Gastroesophageal sphincter (tissue), 4 donors: Measurements from ENCODE around the gene RASL12. TPM values are rescaled to one million over a fixed set of nuclear protein-coding genes. Genes with fewer than 3 reads are reported as not detected.
"Not testable (repeated sequence)": the region's sequence is repeated elsewhere in the genome, so short reads cannot be mapped to it uniquely, and the experiment has no call there.

ENCODE experiments used
- ATAC-seq: fragments of 150-250 bp; one replicate; pipeline ENCODE4 v1.9.1; 2016; ENCODE audit warnings: mild to moderate bottlenecking, moderate library complexity
- H3K27ac ChIP-seq, 4 donors: fragments of 200-600 bp; sonication (generic) in 3 of 4; 1 replicate in 3 of 4; 2 replicates in 1 of 4; pipeline ENCODE4 v1.5.1; 2016 to 2019
- H3K27me3 ChIP-seq: fragments of 200-600 bp; sonication (generic); one replicate; pipeline ENCODE4 v1.5.1; 2019
- H3K36me3 ChIP-seq, 2 donors: fragments of 200-600 bp; sonication (generic); one replicate each; pipeline ENCODE4 v1.5.1; 2019; ENCODE audit warnings: control low read depth in 1 of 2
- H3K4me1 ChIP-seq, 3 donors: fragments of 200-600 bp; sonication (generic); 1 replicate in 2 of 3; 2 replicates in 1 of 3; pipeline ENCODE4 v1.5.1; 2016 to 2019; ENCODE audit warnings: control low read depth in 2 of 3
- H3K4me3 ChIP-seq, 2 donors: fragments of 200-600 bp; sonication (generic); one replicate each; pipeline ENCODE4 v1.5.1; 2019; ENCODE audit warnings: mild to moderate bottlenecking in 1 of 2, moderate library complexity in 1 of 2
- H3K9me3 ChIP-seq, 3 donors: fragments of 200-600 bp; sonication (generic); one replicate each; pipeline ENCODE4 v1.5.1; 2017 to 2019; ENCODE audit warnings: control low read depth in 2 of 3
- EP300 ChIP-seq: sonication (generic); formaldehyde crosslinking; IDR thresholded peaks from one replicate; pipeline ENCODE4 v1.6.1; 2017; ENCODE audit warnings: antibody characterized with exemption, mild to moderate bottlenecking
- POLR2A ChIP-seq, 2 donors: fragments of 450-650 bp; IDR thresholded peaks; one replicate each; pipeline ENCODE4 v1.6.1; 2017; ENCODE audit warnings: antibody characterized with exemption in 2 of 2, mild to moderate bottlenecking in 2 of 2, moderate library complexity in 1 of 2
- POLR2AphosphoS5 ChIP-seq: sonication (generic); formaldehyde crosslinking; IDR thresholded peaks from one replicate; pipeline ENCODE4 v1.6.1; 2017; ENCODE audit warnings: antibody characterized with exemption
- WGBS, 2 donors: methylation state at CpG; one replicate each; pipeline ENCODE4 v1.1.5; 2018; ENCODE audit warnings: low coverage in 1 of 2; 5-methylcytosine and 5-hydroxymethylcytosine counted together
- total RNA-seq, 4 donors: library from RNA; depleted of rRNA; stranded (reverse); fragments of >200 nt; gene quantifications; one replicate each; pipeline ENCODE4 v1.1.0, GENCODE V29; 2016
- TF ChIP-seq, protein P1 (sequence below), 4 experiments: fragments of 200-600 bp in 2 of 4; fragments of 450-650 bp in 2 of 4; sonication (generic) in 1 of 4; IDR thresholded peaks; one replicate each; pipeline ENCODE4 v1.5.1; 2017 to 2019; ENCODE audit warnings: antibody characterized with exemption in 4 of 4, mild to moderate bottlenecking in 2 of 4, moderate library complexity in 2 of 4

RASL12 gene
- total RNA-seq, 4 donors from 2014 or later: 43.2 to 244 (median 179) TPM

DNA sequence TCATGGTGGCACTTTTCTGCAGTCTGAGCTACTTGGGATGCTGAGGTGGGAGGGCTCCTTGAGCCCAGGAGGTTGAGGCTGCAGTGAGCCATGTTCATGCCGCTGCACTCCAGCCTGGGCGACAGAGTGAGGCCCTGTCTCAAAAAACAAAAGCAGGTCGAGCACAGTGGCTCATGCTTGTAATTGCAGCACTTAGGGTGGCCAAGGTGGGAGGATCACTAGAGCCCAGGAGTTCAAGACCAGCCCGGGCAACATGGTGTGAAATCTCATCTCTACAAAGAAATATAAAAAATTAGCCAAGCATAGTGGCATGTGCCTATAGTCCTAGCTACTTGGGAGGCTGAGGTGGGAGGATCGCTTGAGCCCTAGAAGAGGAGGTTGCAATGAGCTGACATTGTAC, 37.2 kb upstream of the RASL12 start:
- WGBS, 2 donors: 86 to 100% methylated on average over 1 to 5 of the region's 5 CpGs
- no peak for TF ChIP-seq POLR2AphosphoS5
- no peak for TF ChIP-seq POLR2A (IDR thresholded peaks at IDR 0.05)
- TF ChIP-seq EP300: no peak
- TF ChIP-seq, protein P1, sequence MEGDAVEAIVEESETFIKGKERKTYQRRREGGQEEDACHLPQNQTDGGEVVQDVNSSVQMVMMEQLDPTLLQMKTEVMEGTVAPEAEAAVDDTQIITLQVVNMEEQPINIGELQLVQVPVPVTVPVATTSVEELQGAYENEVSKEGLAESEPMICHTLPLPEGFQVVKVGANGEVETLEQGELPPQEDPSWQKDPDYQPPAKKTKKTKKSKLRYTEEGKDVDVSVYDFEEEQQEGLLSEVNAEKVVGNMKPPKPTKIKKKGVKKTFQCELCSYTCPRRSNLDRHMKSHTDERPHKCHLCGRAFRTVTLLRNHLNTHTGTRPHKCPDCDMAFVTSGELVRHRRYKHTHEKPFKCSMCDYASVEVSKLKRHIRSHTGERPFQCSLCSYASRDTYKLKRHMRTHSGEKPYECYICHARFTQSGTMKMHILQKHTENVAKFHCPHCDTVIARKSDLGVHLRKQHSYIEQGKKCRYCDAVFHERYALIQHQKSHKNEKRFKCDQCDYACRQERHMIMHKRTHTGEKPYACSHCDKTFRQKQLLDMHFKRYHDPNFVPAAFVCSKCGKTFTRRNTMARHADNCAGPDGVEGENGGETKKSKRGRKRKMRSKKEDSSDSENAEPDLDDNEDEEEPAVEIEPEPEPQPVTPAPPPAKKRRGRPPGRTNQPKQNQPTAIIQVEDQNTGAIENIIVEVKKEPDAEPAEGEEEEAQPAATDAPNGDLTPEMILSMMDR (IDR thresholded peaks at IDR 0.05): no peak
- H3K9me3 ChIP-seq: no peaks in the 10 kb centered on the region
- no peak overlapping the region for H3K27ac ChIP-seq
- H3K4me1 ChIP-seq: peaks cover 0 to 18% (median 6%) of the 10 kb centered on the region in 3 donors
- peaks cover 0 to 68% of the 10 kb centered on the region in 2 donors for H3K36me3 ChIP-seq
- H3K27me3 ChIP-seq: no peaks in the 10 kb centered on the region
- ATAC-seq: no peak
- H3K4me3 ChIP-seq: no peak overlapping the region

DNA sequence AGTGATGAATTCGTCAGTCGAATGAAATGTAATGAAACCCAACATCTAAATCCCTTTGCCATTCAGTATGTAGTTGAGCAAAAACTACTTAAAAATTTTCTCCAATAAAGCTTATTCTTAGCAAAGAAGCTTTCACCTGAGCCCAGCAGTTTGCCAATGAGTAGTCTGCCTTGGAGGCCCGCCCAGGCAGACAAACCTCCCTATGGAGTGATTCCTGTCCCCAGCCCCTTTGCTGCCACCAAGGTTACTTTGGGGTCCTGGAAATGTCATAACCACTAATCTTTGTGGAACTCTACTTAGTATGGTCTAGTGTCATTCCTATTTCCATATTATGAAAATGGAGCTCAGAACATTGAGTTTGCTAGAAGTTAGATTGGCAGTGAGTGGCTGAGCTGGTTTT, 35.1 kb upstream of the RASL12 start:
- no peak for TF ChIP-seq POLR2A (IDR thresholded peaks at IDR 0.05)
- TF ChIP-seq, protein P1 (IDR thresholded peaks at IDR 0.05): no peak
- TF ChIP-seq POLR2AphosphoS5: no peak
- no peak for TF ChIP-seq EP300
- WGBS, 2 donors: 87 to 91% methylated on average over 3 of the region's 3 CpGs
- ATAC-seq: no peak

DNA sequence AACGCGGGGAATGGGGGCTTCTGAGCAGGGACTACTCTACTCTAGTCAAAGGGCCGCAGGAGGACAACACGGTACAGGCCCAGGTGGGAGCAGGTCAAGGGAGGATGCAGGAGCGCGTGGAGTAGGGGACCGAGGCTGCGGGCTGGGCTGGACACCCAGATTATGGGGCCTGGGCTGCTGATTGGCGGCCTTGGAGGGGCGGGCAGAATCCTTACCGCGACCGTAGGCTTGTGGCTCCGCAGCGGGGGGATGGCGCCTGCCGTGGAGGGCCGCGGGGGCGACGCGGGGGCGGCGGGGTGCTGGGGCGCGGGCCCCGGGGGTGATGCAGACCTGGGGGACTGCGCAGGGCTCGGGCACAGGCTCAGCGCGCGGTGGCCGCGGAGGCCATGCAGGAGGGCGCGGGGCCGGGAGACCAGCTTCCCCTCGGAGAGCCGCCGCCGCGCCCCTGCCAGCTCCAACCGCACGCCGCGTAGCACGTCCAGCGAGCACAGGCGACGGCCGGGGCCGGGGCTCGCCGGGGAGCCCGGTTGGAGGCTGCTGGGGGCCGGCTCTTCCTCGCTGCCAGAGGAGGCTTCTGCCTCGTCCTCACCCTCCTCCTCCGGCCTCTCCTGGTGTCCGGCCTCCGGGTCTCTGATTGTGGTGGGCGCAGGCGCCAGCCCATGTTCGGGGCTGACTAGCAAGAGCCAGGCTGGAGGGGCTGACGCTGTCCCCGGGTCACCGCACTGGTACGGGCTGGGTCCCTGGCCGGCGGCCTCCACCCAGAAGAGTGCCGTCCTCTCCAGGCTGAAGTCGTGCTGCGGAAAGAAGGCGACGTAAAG, 34.3 kb upstream of the RASL12 start:
- ATAC-seq: peak; percentile 19
- H3K27ac ChIP-seq: no peak overlapping the region
- peaks cover 0 to 19% (median 6%) of the 10 kb centered on the region in 3 donors for H3K4me1 ChIP-seq
- H3K4me3 ChIP-seq: no peak overlapping the region
- peaks cover 0 to 84% of the 10 kb centered on the region in 2 donors for H3K36me3 ChIP-seq
- TF ChIP-seq EP300 (no peak), POLR2A (IDR thresholded peaks at IDR 0.05) (no peak), POLR2AphosphoS5 (no peak)
- TF ChIP-seq, protein P1 (IDR thresholded peaks at IDR 0.05): no peak
- H3K27me3 ChIP-seq: no peaks in the 10 kb centered on the region
- WGBS, 2 donors: 11 to 54% methylated on average over 3 to 10 of the region's 75 CpGs
- H3K9me3 ChIP-seq: no peaks in the 10 kb centered on the region

More for the DNA sequence above, 35.1 kb upstream of the RASL12 start:
- Histone ChIP-seq H3K27ac (no peak overlapping the region), H3K36me3 (peaks cover 0 to 83% of the 10 kb centered on the region in 2 donors), H3K4me3 (no peak overlapping the region), H3K27me3 (no peaks in the 10 kb centered on the region), H3K4me1 (peaks cover 0 to 18% (median 6%) of the 10 kb centered on the region in 3 donors), H3K9me3 (no peaks in the 10 kb centered on the region)

DNA sequence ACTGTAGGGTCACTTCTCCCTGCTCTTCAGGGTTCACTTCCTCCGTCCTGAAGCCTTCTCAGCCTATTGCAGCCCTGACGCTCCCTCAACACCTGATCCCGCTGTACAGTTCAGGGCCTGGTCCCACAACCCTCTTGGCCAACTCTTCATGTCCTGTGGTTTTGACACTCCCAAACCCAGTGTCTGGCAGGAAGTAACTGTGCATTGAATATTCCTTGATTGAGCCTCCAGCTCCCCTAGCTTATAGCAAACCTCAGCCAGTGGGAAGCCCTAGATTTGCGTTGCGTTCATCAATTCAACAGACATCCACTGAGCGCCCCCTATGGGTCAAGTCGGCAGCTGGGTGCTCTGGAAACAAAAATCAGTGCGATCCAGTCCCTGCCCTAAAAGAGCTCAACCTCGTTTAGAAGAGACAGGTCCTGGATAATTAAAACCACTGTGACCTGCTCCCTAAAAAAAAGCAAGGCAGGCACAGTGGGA, 33.7 kb upstream of the RASL12 start:
- Histone ChIP-seq H3K27me3 (no peaks in the 10 kb centered on the region), H3K27ac (peak overlapping the region in 1 of 4 donors; percentile 27), H3K36me3 (peaks cover 0 to 83% of the 10 kb centered on the region in 2 donors), H3K9me3 (no peaks in the 10 kb centered on the region), H3K4me3 (no peak overlapping the region), H3K4me1 (peaks cover 0 to 26% (median 6%) of the 10 kb centered on the region in 3 donors)
- ATAC-seq: peak; percentile 62
- TF ChIP-seq EP300 (no peak), POLR2AphosphoS5 (no peak)
- TF ChIP-seq, protein P1 (IDR thresholded peaks at IDR 0.05): peak in 3 of 4 experiments; percentile 83 to 92 (median 85)
- WGBS, 2 donors: 44% methylated on average over 6 of the region's 9 CpGs; no CpG with 5 or more reads in 1 of the 2 donors

DNA sequence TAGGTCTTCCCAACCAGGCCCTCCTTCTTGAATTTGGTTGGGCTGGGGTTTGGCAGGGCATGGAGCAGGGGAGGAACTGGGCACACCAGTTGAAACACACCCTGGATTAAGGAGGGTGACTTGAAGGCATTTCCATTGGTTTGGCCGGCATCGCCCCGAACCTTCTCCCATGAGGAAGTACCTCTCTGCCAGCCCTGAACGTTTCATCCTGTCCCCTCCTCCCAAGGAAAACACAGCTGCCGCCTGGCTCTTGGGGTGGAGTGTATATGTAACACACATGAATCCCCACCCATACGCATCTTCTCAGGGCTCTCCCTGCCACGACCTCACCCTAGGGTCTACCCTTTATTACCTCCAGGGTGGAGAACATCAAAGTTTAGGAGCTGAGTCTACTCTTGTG, 32.7 kb upstream of the RASL12 start:
- H3K4me1 ChIP-seq: peaks cover 0 to 36% (median 7%) of the 10 kb centered on the region in 3 donors
- H3K9me3 ChIP-seq: no peaks in the 10 kb centered on the region
- no peaks in the 10 kb centered on the region for H3K27me3 ChIP-seq
- H3K27ac ChIP-seq: no peak overlapping the region
- 87 to 90% methylated on average over 6 to 7 of the region's 7 CpGs for WGBS, 2 donors
- TF ChIP-seq, protein P1 (IDR thresholded peaks at IDR 0.05): no peak
- TF ChIP-seq EP300: no peak
- TF ChIP-seq POLR2AphosphoS5: no peak
- TF ChIP-seq POLR2A (IDR thresholded peaks at IDR 0.05): no peak
- H3K36me3 ChIP-seq: peaks cover 0 to 73% of the 10 kb centered on the region in 2 donors
- no peak for ATAC-seq
- H3K4me3 ChIP-seq: no peak overlapping the region

DNA sequence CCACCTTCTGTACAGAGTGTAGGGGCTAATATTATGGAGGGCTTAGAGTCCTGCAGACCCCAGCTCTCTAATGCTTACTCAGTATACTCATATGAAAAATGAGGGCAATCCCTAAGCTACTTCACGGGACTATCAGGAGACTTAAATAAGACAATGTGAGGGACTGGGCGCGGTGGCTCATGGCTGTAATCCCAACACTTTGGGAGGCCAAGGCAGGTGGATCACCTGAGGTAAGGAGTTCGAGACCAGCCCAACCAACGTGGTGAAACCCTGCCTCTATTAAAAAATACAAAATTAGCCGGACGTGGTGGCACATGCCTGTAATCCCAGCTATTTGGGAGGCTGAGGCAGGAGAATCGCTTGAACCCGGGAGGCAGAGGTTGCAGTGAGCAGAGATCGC, 32.0 kb upstream of the RASL12 start:
- peaks cover 0 to 67% of the 10 kb centered on the region in 2 donors for H3K36me3 ChIP-seq
- not testable (repeated sequence) for H3K27ac ChIP-seq
- 92% methylated on average over 9 of the region's 10 CpGs; no CpG with 5 or more reads in 1 of the 2 donors for WGBS, 2 donors

More for the DNA sequence above, 32.0 kb upstream of the RASL12 start:
- peaks cover under 1 to 42% (median 14%) of the 10 kb centered on the region in 3 donors for H3K4me1 ChIP-seq
- H3K4me3 ChIP-seq, H3K9me3 ChIP-seq, ATAC-seq, H3K27me3 ChIP-seq: not testable (repeated sequence)
